Fibroblast of skin of right quadriceps (primary cell): ENCODE results near the gene SFSWAP.
"Not testable (repeated sequence)": the region's sequence is repeated elsewhere in the genome, so short reads cannot be mapped to it uniquely, and the experiment has no call there.

Experiments
- DNase-seq: peaks from one replicate; pipeline ENCODE4 v3.0.0-alpha.2; 2013

SFSWAP gene

DNA sequence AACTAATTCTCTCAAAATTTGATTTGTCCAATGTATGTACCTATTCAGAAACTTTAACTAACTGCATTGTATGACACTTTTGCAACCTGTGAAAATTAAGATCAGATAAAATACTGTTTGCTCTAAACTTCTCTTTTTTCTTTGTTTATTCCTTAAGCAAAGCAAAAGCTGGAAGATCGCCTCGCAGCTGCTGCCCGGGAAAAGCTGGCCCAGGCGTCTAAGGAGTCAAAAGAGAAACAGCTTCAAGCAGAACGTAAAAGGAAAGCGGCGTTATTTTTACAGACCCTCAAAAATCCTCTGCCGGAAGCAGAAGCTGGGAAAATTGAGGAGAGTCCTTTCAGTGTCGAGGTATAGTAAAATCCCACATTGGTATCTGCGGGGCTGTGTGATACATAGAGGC is 55.1 kb downstream of the SFSWAP start:
- no peak for DNase-seq

DNA sequence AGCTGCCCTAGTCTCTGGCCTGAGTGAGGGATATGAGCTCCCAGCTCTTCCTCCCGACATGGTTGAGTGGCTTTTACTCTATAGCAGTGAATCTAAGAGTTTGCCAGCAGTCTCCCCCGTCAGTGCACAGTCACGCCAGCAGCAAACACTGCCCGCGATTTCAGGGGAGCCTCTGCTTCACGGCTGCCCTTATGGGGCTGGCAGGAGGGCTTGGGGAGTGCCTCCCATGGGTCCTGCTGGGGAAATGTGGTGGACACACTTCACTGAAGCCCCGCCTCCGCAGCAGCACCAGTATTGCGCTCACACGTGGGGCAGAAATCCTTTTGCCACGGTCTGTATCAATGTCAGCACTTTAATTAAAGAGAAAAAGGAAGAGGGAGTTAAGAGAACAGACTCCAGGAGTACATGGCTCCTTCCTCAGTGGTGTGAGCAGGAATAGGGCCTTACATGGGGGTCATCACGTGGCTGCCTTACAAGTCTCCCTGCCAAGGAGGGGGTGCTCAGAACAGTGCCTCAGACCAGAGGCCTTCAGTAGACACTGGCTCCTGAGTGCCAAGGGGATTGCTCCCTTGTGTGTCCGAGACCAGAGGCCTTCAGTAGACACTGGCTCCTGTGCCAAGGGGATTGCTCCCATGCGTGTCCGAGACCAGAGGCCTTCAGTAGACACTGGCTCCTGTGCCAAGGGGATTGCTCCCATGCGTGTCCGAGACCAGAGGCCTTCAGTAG is 55.7 kb downstream of the SFSWAP start:
- no peak for DNase-seq

DNA sequence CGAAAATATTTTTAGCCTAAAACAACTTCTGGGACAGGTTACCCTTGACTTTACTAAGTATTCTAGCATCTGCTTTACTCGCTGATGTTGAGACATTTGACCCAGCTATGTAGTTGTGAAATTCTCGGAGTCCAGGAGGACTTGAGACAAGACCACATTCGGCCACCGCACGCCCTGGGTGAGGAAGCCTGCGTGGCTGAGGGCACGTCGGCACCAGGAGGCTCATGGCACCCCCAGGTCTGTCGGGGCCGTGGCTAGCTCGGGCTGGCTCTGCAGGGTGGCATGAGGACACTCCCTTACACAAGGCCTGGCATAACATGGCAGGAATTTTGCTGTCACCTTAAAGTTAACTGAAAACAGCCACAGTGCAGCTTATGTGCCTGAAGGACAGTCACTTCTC is 59.2 kb downstream of the SFSWAP start:
- DNase-seq: no peak

DNA sequence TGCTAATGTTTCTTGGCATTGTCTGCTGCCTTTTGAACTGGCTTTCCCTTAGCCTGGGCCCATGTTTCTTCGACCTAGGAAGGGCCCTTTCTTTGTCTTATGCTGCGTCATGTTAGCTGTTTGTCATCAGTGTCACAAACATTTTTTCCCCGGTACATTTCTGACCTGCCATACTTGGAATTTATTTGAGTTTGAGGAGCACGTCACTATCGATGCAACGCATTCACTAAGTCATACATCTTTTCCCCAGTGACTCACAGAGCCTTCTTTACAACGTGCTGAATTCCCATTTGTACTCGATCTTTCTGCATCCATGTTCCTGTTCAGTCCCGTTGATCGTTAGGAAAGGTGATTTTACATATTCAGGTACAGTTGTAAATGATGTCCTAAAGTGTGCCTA is 61.1 kb downstream of the SFSWAP start:
- no peak for DNase-seq

DNA sequence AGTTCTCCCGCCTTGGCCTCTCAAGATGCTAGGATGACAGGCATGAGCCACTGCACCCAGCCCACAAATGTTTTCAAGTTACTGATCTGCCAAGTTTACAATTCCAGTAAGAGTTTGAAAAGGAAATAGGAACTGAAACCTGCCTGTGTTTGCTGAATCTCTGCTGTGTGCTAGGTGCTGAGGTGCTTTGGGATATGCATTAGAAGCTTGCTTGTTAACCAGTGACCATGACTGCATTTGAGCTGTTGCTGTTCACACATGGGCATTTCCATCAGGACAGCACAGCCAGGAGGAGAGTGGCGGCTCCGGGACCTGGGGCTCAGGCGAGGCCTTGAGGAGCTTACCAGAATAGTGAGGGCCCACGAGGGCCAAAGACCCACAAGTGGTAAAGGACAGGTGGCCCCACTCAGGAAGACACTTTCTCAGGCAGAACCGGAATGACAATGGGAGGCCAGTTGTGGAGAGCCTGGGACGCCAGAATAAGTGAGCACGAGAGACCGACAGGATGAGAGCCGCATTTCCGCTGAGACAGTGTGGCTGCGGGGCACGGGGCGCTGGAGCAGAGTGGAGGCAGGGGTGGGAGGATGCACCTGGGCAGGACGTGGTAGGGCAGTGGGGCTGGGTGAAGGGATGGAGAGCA is 62.8 kb downstream of the SFSWAP start:
- DNase-seq: no peak

DNA sequence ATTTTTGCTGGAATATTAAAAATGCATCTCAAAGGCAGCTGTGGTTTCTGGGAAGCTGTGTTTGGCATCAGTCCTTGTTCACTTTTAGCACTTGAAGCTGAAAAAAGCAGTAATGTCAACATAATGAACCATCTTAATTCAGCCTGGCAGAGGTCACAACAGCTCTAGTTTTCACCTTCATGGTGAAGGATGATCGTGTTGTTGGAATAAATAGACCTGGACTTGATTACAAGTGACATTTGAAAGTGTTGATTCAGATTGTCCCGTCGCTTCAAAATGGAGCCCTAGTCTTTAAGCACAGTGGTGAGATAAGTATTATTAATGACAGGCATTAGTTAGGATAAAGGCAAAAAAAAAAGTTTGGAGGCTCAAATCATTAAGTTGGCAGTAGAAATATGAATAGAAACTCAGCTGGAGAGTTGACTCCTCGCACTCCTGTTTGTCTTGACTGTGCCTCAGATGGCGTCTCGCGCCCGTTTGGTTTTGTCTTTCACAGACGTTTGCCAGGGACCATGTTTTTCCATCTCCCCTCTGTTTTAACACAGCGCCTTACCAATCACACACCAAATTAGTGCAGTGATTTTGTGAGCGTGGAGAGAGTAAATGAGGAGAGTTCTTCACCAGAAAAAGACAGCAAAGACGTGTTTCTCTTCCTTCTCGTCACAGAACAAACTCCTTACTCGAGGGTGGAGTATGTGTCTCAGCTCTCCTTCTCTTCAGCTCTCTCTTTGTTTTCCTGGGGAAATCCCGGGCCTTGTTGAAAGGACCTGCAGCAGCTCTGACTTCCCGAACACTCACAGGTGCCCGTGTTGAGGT is 63.9 kb downstream of the SFSWAP start:
- DNase-seq: no peak

DNA sequence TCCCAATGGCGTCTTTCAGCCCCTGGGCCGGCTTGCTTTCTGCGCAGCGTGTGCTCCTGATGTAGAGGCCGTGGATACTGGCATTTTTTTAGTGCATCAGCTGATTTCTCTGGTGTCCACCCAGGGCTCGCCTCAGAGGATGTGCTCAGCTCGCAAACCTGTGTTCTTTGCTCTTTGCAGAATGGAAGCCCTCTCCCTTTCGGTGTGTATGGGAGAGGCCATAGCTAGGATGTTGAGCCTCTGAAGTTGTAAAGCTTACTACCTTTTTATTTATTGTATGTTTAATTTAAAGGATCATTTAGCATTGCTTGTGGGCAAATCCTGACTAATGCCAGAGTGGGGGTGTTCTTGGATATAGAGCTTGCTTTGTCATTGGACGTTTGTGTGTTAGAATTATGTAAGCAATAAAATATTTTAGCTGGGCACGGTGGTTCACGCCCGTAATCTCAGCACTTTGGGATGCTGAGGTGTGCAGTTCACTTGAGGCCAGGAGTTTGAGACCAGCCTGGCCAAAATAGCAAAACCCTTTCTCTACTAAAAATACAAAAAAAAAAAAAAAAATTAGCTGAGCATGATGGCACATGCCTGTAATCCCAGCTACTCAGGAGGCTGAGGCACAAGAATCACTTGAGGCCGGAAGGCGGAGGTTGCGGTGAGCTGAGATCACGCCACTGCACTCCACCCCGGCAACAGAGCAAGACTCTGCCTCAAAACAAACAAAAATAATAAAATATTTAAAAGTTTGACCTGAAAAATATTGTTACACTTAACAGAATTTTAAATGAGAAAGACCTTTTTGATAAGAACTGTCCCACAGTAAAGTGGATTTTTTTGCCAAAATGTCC is 64.7 kb downstream of the SFSWAP start:
- no peak for DNase-seq

DNA sequence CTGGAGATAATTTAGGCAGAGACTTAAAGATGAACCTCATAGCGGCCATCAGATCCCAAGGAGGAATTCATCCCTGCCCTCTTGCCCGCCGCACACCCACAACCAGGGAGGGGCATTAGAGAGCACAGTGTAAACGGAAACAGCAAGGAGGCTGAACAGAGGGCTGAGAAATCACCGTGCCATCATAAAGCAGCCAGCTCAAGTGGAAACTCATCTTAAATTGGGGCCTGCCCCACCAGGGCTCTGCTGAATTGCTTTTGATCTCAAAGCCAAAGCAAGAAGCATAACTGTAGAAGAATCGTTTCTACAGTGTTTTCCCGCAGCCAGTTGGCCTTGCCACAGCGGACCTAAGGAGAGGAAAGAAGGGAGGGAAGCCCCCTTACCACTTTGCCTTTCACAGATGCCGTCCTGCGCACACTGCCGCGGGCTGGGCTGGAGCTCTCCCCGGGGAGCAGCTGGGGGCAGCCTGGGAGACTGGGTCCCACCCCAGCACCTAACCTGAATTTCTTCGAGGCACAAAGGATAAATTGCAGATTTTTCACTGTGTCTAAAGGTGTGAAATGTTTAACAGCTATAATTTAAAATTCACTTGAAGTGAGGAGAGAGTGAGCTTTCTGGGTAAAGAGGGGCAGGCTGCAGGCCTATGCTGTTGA is 65.5 kb downstream of the SFSWAP start:
- no peak for DNase-seq

DNA sequence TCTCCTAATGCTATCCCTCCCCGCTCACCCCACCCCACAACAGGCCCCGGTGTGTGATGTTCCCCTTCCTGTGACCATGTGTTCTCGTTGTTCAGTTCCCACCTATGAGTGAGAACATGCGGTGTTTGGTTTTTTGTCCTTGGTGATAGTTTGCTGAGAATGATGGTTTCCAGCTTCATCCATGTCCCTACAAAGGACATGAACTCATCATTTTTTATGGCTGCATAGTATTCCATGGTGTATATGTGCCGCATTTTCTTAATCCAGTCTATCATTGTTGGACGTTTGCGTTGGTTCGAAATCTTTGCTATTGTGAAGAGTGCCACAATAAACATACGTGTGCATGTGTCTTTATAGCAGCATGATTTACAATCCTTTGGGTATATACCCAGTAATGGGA is 66.4 kb downstream of the SFSWAP start:
- DNase-seq: not testable (repeated sequence)

DNA sequence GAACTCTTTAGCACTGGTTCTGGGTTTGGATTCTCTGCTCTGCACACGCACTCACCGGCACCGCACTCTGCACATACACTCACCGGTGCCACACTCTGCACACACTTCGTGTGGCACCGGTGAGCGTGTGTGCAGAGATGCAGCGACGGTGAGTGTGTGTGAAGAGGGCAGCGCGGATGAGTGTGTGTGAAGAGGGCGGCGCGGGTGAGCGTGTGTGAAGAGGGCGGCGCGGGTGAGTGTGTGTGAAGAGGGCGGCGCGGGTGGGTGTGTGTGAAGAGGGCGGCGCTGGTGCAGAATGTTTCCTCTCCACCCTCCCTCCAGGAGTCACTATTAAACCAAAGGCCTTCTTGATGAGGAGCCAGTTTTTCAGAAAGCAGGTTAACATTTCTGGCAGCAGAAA is 68.1 kb downstream of the SFSWAP start:
- no peak for DNase-seq

DNA sequence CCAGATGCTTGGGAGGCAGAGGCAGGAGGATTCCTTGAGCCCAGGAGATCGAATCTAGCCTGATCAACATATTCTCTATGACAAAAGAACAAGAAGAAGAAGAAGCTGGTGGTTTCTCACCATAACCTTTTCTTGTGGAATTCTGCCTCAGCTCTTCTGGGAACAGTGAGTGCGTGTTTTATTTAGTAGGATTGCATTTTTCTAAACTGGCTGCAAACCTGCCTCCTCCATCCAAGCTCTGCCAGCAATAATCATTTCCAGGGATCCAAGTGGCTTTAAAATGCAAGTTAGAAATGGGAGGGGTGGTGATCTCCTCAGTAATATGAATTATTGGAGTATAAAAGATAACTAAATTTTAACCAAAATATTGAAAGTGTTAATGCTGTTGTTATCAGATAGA is 71.2 kb downstream of the SFSWAP start:
- DNase-seq: no peak

DNA sequence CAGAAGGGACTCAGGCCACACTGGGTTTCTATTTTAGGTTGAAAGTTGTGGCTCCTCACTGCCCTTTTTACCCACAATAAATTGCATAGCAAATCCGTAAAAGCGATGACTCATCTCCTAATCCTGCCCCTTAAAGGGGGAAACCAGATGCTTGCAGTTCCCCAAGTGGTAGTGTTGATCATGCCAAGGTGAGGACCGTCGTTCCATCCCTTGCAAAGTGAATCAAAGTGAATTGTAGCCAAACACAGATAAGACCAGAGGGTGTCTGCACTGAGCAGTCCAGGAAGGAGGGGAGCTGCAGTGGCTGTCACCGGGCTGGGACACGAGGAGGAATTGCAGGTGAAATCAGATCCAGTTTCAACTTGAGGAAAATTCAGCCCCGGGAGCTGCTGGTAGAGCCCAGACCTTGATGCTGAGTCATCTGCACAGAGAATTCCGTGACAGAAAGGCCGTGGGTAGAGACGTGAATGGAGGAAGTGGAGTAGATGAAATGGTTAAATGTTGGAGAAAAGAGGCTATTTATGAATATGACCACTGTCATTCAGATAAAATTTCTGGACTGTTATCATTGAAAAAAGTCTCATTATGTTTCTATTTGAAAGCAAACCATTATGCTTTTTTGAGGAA is 73.1 kb downstream of the SFSWAP start:
- peak; percentile 80 for DNase-seq

DNA sequence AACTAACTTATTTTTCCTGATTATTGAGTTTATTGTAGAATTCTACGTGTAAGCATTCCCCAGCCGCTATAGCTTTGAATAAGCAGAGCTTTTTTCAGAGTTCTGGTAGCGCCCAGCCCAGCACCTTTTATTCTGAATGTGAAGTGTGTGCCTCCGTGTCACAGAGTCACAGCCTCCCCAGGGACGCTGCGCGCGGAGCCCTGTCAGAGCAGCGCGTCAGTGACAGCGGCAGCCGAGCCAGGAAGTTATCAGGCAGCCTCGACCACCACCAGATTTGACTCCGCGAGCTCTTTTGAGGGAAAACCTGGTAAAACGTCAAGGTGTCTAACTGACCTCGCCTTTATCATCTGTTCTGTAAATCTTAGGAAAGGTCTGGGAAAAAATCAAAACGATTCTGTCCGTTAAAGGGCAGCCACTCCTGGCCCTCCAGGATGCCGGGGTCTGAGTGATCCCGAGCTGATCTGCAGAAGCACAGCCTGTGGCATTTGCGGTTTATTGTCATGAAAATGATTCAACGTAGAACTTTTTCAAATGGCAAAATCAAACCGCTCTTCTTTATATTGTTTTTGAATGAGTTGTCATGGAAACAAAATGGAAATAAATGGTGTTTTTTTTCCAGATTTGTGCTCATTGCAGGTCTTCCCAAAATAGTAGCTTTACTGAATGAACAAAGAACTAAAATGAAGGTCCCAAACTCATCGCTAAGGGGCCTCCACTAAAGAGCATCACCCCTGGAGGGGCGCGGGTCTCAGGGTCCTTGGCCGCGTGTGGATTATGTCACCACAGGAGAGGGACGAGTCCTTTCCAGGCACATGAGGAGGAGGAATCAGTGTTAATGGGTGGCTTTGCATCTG is 74.2 kb downstream of the SFSWAP start:
- peak; percentile 41 for DNase-seq

DNA sequence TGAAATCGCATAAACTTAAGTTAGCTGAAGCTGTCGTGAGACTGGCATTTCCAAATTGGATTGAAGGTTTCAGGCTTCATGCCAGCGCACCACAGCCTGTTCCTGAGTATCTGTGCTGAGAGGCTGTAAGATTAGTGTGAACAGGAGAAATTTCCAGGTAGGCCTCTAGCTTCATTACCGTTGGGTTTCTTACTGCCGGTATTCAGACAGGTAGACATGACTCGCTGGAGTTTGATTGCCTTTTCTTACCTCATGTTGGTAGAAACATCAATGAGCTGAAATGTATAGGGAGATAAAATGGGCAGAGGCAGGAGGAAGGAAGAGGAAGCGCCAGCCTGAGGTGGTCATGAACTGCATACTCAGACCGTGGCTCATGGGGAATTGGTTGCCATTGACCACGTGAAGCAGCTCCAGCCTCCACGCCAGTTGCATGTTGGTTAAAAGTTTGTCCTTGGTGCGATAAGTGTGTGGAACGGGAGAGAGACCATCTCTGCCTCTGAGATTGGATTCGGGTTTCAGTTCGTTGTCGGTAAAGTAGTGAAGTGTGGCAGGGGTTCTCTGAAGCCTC is 75.0 kb downstream of the SFSWAP start:
- DNase-seq: no peak

DNA sequence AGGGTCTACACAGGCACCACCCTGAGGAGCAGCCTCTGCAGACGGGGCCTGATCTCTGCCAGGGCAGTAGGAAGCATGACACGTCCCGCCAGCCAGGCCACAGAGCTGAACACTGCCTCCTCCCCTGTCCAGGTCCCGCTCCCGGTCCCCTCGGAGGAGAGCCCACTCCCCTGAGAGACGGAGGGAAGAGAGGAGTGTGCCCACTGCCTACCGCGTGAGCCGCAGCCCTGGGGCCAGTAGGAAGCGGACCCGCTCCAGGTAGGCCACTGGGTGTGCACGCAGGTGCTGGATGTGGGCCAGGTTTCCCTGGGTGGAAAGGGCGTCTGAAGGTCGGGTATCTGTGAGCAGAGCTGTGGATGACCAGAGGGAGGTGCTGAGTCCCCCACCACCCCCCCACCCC is 75.4 kb downstream of the SFSWAP start:
- no peak for DNase-seq

DNA sequence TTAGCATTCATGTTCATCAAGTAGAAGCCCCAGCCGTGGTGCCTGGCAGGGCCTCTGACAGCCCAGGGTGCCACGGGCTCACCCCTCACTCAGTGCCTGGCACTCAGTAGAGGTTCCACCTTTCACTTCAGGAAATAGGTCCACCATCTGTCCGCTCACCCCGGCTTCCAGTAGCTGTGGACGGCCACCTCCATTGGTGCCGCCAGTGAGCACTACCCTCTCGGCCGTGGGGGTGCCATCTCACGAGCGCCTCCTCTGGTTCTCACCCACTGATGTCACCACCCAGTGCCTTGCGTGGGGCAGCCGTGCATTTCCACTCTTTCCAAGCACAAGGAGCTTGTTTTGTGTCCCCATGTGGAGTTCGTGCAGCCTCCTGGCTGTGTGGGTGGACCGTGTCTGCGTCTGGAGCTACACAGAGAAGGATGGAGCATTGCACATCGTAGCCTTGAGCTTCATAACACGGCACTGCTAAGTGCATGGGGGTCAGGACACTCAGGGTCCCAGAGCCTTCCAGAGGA is 76.3 kb downstream of the SFSWAP start:
- DNase-seq: no peak

DNA sequence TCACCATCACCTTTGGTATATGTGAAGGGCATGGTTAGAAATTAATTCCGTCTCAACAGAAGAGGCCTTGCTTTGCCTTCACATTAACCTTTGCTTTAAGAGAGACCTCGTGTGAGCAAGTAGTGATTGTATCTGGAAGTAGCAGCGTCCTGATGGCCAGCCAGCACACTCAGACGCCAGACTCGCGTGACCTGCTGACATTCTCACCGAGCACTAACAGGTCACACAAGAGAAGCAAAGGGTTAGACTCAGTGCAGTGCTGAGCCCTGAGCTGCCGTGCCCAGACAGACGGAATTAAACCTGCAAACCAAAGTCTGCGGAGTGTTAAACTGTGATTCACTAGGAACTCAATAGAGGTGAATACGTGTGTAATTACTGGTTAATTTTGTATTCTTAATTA is 77.2 kb downstream of the SFSWAP start:
- DNase-seq: no peak

DNA sequence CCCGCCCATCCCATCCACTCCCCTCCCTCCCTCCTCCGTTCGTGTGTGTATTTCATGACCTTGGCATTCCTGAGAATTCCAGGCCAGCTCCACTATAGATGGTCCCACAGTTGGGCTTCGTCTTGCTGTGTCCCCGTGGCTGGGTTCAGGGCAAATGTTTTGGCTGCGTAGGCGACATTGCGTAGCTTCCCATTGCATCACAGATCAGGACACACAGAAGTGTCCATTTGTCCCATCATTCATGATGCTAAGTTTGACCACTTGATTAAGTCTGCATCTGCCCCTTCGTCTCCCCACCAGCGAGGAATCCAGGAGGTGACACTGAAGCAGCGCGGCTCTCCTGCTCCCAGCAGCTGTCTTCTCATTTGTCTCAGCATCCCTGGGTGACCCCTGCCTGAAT is 78.7 kb downstream of the SFSWAP start:
- no peak for DNase-seq

DNA sequence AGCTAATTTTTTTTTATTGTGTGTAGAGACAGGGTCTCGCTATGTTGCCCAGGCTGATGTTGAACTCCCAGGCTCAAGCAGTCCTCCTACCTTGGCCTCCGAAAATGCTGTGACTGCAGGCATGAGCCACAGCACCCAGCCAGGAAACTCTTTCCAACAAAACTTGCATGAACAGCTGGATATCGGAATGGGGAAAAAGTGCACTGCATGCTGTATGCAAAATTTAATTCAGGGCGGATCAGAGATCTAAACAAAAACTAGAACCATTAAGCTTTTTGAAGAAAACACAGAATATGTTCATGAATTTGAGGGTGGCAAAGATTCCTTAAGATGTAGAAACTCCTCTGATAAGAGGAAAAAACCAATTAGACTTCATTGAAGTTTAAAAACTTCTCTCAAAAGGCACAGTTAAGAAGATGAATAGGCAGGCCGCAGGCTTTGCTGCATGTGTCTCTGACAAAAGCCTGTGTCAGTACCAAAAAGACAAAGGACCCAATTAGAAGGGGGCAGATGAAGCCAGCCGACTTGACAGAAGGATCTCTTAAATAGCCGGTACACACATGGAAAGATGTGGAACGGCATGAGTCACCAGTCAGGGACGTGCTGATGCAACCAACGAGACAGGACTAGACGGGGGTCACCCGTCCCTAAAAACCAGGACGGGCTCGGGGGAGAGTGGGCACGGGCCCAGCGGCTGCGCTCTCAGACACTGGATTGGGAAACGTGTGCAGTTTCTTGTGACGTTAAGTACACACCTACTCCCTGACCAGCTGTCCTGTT is 82.5 kb downstream of the SFSWAP start:
- DNase-seq: peak; percentile 11

DNA sequence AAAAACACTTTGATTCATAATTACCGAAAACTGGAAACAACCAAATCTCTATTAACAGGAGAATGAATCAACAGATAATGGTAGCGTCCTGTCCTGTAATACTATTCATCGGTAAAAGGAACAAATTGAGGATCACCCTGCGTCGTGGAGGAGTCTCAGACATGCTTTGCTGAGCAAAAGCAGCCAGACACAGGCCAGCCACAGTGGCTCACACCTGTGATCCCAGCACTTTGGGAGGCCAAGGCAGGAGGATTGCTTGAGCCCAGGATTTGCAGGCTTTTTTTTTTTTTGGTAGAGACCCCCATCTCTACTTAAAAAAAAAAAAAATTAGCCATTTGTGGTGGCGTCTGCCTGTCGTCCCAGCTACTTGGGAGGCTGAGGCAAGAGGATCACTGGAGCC is 83.2 kb downstream of the SFSWAP start:
- DNase-seq: no peak
